HepG2 (cell line): ENCODE measurements around the gene SHISAL1.

Experiments
- ATF6 ChIP-seq: sonication (generic); formaldehyde crosslinking; conservative IDR thresholded peaks from 2 replicates; pipeline ENCODE4 v1.4.0; 2020; ENCODE audit warnings: missing genetic modification reagents
- CTCF ChIP-seq: sonication (generic); formaldehyde crosslinking; IDR thresholded peaks from 2 replicates; pipeline ENCODE4 v1.5.0; 2020; ENCODE audit warnings: mild to moderate bottlenecking, missing genetic modification reagents, moderate library complexity
- FOXM1 ChIP-seq: sonication (generic); formaldehyde crosslinking; IDR thresholded peaks from 2 replicates; pipeline ENCODE4 v1.5.0; 2020; ENCODE audit warnings: missing genetic modification reagents
- HNF4A ChIP-seq: sonication (generic); formaldehyde crosslinking; IDR thresholded peaks from 2 replicates; pipeline ENCODE4 v1.4.0; 2020; ENCODE audit warnings: missing genetic modification reagents
- MAZ ChIP-seq, 2 experiments: sonication (generic) in 1 of 2; formaldehyde crosslinking in 1 of 2; IDR thresholded peaks; 2 replicates each; pipeline versions ENCODE4 v1.5.0 to v1.6.1; 2012 to 2020; ENCODE audit warnings: low read depth in 2 of 2, mild to moderate bottlenecking in 2 of 2, borderline replicate concordance in 1 of 2, improper control_type of control experiment in 1 of 2, low read length in 1 of 2, missing genetic modification reagents in 1 of 2, moderate library complexity in 1 of 2
- MYNN ChIP-seq: sonication (generic); formaldehyde crosslinking; IDR thresholded peaks from 2 replicates; pipeline ENCODE4 v1.4.0; 2020; ENCODE audit warnings: mild to moderate bottlenecking, low read depth, missing genetic modification reagents
- PBX2 ChIP-seq: IDR thresholded peaks from 2 replicates; pipeline ENCODE4 v1.6.1; 2016; ENCODE audit warnings: control low read depth
- POLR2A ChIP-seq, 2 experiments: IDR thresholded peaks; 2 replicates each; pipeline ENCODE4 v1.6.1; 2011; ENCODE audit warnings: low read depth in 2 of 2, low read length in 2 of 2, mild to moderate bottlenecking in 1 of 2, moderate library complexity in 1 of 2; ENCODE audit not compliant: insufficient read depth in 1 of 2
- TBL1XR1 ChIP-seq: fragments of 150-350 bp; IDR thresholded peaks from 2 replicates; pipeline ENCODE4 v1.6.1; 2014; ENCODE audit warnings: borderline replicate concordance, low read length; ENCODE audit not compliant: partially characterized antibody
- ZC3H4 ChIP-seq: sonication (generic); formaldehyde crosslinking; IDR thresholded peaks from 2 replicates; pipeline ENCODE4 v1.4.0; 2020; ENCODE audit warnings: missing genetic modification reagents, borderline replicate concordance
- ZNF292 ChIP-seq: sonication (generic); formaldehyde crosslinking; IDR thresholded peaks from 2 replicates; pipeline ENCODE4 v1.8.1; 2022; ENCODE audit warnings: mild to moderate bottlenecking, low read depth, missing genetic modification reagents, borderline replicate concordance
- ZNF597 ChIP-seq: sonication (generic); formaldehyde crosslinking; IDR thresholded peaks from 2 replicates; pipeline ENCODE4 v1.5.0; 2020; ENCODE audit warnings: missing genetic modification reagents

DNA sequence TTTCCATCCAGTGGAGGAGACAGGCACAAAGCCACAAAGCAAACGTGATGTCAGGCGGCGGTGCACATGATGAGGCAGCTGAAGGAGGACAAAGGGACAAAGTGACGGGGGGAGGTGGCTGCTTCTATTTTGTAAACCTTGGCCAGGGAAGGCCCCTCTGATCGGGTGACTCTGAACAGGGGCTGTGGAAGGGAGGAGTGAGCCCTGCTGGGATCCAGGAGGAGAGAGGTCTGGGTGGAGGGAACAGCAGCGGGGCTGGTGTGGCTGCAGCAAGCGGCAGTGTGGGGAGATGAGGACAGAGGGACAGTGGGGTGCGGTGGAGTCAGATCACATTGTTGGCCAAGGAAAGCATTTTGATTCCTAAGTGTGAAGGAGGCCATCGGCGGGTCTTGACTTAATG, 36.7 kb downstream of the SHISAL1 start:
- no peak for TF ChIP-seq ZNF597 (CRISPR knock-in tag)
- no peak for TF ChIP-seq ATF6 (CRISPR knock-in tag)
- no peak for TF ChIP-seq POLR2A (IDR thresholded peaks at IDR 0.05; ENCODE audit: insufficient read depth in 1 of 2, low read depth in 2 of 2, low read length in 2 of 2)
- TF ChIP-seq TBL1XR1, result no peak
- TF ChIP-seq MAZ (IDR thresholded peaks at IDR 0.05; ENCODE audit: borderline replicate concordance, low read depth, low read length), result no peak
- TF ChIP-seq MAZ (CRISPR knock-in tag; IDR thresholded peaks at IDR 0.05; ENCODE audit: low read depth), result no peak
- no peak for TF ChIP-seq ZC3H4 (CRISPR knock-in tag)
- TF ChIP-seq MYNN, result no peak
- no peak for TF ChIP-seq FOXM1 (CRISPR knock-in tag)
- no peak for TF ChIP-seq ZNF292 (CRISPR knock-in tag)
- no peak for TF ChIP-seq CTCF (CRISPR knock-in tag)
- TF ChIP-seq PBX2 (CRISPR knock-in tag), result no peak
- TF ChIP-seq HNF4A (CRISPR knock-in tag), result no peak
